Glutamatergic neuron (in vitro differentiated cells): Measurements from ENCODE around the gene TENT4B. TPM values are rescaled to one million over a fixed set of nuclear protein-coding genes. Genes with fewer than 3 reads are reported as not detected.

ENCODE experiments used
- DNase-seq: peaks from one replicate; pipeline ENCODE4 v3.0.0; 2022
- H3K27ac Mint-ChIP-seq: one replicate; pipeline ENCODE4 v1.8.0; 2020; ENCODE audit warnings: mild to moderate bottlenecking, mixed read lengths, inconsistent platforms; ENCODE audit not compliant: unreplicated experiment
- H3K27me3 Mint-ChIP-seq: one replicate; pipeline ENCODE4 v1.8.0; 2020; ENCODE audit warnings: mild to moderate bottlenecking, moderate library complexity, mixed read lengths, inconsistent platforms; ENCODE audit not compliant: unreplicated experiment
- H3K36me3 Mint-ChIP-seq: one replicate; pipeline ENCODE4 v1.8.0; 2020; ENCODE audit warnings: mild to moderate bottlenecking, mixed read lengths, inconsistent platforms; ENCODE audit not compliant: unreplicated experiment
- H3K4me1 Mint-ChIP-seq: one replicate; pipeline ENCODE4 v1.8.0; 2020; ENCODE audit warnings: mild to moderate bottlenecking, low read depth, mixed read lengths, inconsistent platforms; ENCODE audit not compliant: unreplicated experiment
- H3K4me3 Mint-ChIP-seq: one replicate; pipeline ENCODE4 v1.8.0; 2020; ENCODE audit warnings: mild to moderate bottlenecking, mixed read lengths, inconsistent platforms; ENCODE audit not compliant: unreplicated experiment
- H3K9me3 Mint-ChIP-seq: one replicate; pipeline ENCODE4 v1.8.0; 2020; ENCODE audit warnings: mild to moderate bottlenecking, moderate library complexity, mixed read lengths, inconsistent platforms; ENCODE audit not compliant: unreplicated experiment
- CTCF ChIP-seq: fragments of 200-600 bp; sonication (generic); IDR thresholded peaks from one replicate; pipeline ENCODE4 v1.5.0; 2021; ENCODE audit not compliant: partially characterized antibody, unreplicated experiment
- total RNA-seq: library from RNA; stranded (reverse); fragmentation: NEBNext Ultra II Directional; extraction: Animal tissue kit (Norgen Biotek cat#: 25700); gene quantifications from one replicate; pipeline ENCODE4 v1.2.1, GENCODE V29; 2021; ENCODE audit not compliant: unreplicated experiment

TENT4B gene
- total RNA-seq, 1 donor from 2014 or later = 9.5 TPM

- peaks cover 2% of the 10 kb centered on the region for H3K4me1 Mint-ChIP-seq
- no peaks in the 10 kb centered on the region for H3K27me3 Mint-ChIP-seq
- no peak for TF ChIP-seq CTCF
- DNase-seq = no peak
- peaks cover 2% of the 10 kb centered on the region for H3K36me3 Mint-ChIP-seq
- no peak overlapping the region for H3K27ac Mint-ChIP-seq
- H3K9me3 Mint-ChIP-seq = peaks cover 2% of the 10 kb centered on the region
- no peak overlapping the region for H3K4me3 Mint-ChIP-seq
Observed at GRCh38 chr16:50192386-50193050, 39.4 kb downstream of the TENT4B start.

GRCh38 chr16:50193594-50193993 is 40.5 kb downstream of the TENT4B start:
- DNase-seq = no peak
- Mint-ChIP-seq H3K4me1 (peaks cover 2% of the 10 kb centered on the region), H3K9me3 (peaks cover 2% of the 10 kb centered on the region), H3K36me3 (peaks cover 4% of the 10 kb centered on the region), H3K4me3 (no peak overlapping the region), H3K27ac (no peak overlapping the region), H3K27me3 (no peaks in the 10 kb centered on the region)
- TF ChIP-seq CTCF = no peak

DNA sequence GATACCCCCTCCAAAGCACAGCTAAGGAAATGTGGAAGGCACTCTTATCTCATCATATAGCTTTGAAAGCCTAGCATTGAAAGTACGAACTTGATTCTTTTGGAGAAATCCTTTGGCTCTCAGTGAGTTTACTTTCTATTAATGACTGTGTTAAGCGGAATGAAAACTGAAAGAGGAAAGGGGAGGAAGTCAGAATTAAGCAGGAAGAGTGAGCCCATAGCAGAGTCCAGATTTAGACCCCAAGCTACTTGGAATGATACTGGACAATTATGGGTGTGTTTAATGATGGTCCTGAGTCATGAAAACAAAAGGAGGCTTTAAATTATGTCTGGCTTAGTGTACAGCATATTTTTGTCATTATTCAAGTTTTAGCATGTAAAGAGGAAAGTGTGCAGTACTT is 42.2 kb downstream of the TENT4B start:
- no peak for TF ChIP-seq CTCF
- Mint-ChIP-seq H3K9me3 (peaks cover 2% of the 10 kb centered on the region), H3K4me1 (peaks cover 2% of the 10 kb centered on the region), H3K36me3 (peaks cover 4% of the 10 kb centered on the region), H3K27me3 (no peaks in the 10 kb centered on the region), H3K27ac (no peak overlapping the region), H3K4me3 (no peak overlapping the region)
- no peak for DNase-seq

GRCh38 chr16:50195756-50196155 is 42.6 kb downstream of the TENT4B start:
- TF ChIP-seq CTCF = no peak
- Mint-ChIP-seq H3K27me3 (no peaks in the 10 kb centered on the region), H3K4me3 (no peak overlapping the region), H3K36me3 (peaks cover 4% of the 10 kb centered on the region), H3K27ac (no peak overlapping the region), H3K4me1 (peaks cover under 1% of the 10 kb centered on the region), H3K9me3 (peaks cover 2% of the 10 kb centered on the region)
- DNase-seq = no peak

GRCh38 chr16:50197582-50197981 is 44.5 kb downstream of the TENT4B start:
- H3K9me3 Mint-ChIP-seq = peaks cover 2% of the 10 kb centered on the region
- H3K4me3 Mint-ChIP-seq = no peak overlapping the region
- no peak for TF ChIP-seq CTCF

More at GRCh38 chr16:50197582-50197981, 44.5 kb downstream of the TENT4B start:
- peaks cover 4% of the 10 kb centered on the region for H3K36me3 Mint-ChIP-seq
- no peaks in the 10 kb centered on the region for H3K27me3 Mint-ChIP-seq
- H3K27ac Mint-ChIP-seq = no peak overlapping the region
- no peak for DNase-seq
- H3K4me1 Mint-ChIP-seq = no peaks in the 10 kb centered on the region
